ENCODE results near the gene CNDP1. TPM values are rescaled to one million over a fixed set of nuclear protein-coding genes. Genes with fewer than 3 reads are reported as not detected.

The CNDP1 gene
- total RNA-seq, 2 experiments from 2014 or later = not detected

DNA sequence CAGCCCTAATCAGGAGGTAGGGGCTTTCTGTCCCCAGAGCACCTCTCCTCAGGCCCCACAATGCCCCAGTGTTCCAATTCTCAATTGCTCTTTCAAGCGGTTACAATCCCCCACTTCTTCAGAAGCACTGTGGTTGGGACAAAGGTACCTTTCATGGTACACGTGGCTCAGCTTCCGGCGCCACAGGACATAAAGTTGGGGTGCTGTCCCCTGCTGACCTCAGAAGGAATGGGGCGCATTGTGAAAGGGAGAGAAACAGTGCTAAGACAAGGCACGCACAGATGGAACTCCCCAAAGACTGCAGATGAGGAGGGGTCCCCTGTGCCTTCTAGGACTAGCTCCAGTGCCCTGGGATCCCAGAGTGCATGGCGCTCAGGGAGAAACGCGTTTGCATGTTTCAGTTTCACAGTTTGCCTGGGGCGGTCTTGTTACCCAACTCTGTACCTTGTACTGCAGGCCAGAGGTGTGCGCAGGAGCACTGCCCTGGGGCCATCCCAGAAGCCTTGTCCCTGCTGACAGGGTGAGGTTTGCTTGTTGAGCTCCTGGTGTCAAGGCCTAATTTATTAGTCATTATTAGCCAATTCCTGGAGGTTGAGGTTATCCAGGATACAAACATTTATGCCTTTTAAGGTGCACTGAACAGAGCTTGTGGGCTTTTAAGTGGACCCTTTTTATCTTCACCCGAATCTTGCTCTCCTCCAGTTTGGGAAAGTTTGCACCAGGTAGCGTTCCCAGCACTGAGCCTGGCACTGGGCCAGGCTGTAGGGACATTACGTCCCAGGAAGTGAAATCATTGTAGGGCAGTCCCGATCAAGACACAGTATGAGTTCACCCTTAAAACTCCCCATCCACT is 7.6 kb downstream of the CNDP1 start:
- Mint-ChIP-seq H3K27ac (no peak overlapping the region), H3K4me1 (ENCODE audit: low read depth) (no peaks in the 10 kb centered on the region), H3K4me3 (no peak overlapping the region), H3K9me3 (no peaks in the 10 kb centered on the region), H3K27me3 (no peaks in the 10 kb centered on the region), H3K36me3 (ENCODE audit: low read depth) (no peaks in the 10 kb centered on the region)
- intact Hi-C loops (cut with micrococcal nuclease) = no loop called here
- ATAC-seq = no peak
- ChIA-PET POLR2A (no interaction called here), CTCF (interaction anchor here (1.2 to 1.4 kb wide), 2 partner anchors 10 to 11 kb away, joined by 3 to 4 read pairs; no protein-coding TSS in a partner anchor)
- TF ChIP-seq CTCF (IDR thresholded peaks at IDR 0.05) = no peak
- DNase-seq = no peak

DNA sequence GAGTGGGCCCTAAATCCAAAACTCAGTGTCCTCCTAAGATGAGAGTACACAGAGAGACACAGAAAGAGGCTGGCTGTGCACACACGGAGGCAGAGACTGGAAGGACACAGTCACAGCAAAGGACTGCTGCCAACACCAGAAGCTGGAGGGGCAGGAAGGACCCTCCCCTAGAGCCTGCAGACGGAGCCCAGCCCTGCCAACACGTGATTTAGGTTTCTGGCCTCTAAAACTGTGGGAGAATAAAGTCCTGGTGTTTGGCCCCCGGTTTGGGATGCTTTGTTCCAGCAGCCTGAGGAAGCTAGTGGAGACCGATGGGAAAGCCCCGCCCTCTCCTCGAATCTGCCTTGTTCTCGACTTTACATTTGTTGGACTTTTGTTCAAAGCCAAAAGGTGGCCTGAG is 10.6 kb downstream of the CNDP1 start:
- H3K27me3 Mint-ChIP-seq = no peaks in the 10 kb centered on the region
- intact Hi-C loops (cut with micrococcal nuclease) = no loop called here
- ChIA-PET CTCF (no interaction called here), POLR2A (no interaction called here)
- ATAC-seq = no peak
- no peaks in the 10 kb centered on the region for H3K36me3 Mint-ChIP-seq (ENCODE audit: low read depth)
- H3K27ac Mint-ChIP-seq = no peak overlapping the region
- no peak overlapping the region for H3K4me3 Mint-ChIP-seq
- TF ChIP-seq CTCF (IDR thresholded peaks at IDR 0.05) = no peak
- no peaks in the 10 kb centered on the region for H3K4me1 Mint-ChIP-seq (ENCODE audit: low read depth)
- DNase-seq = no peak
- H3K9me3 Mint-ChIP-seq = peaks cover 14% of the 10 kb centered on the region

DNA sequence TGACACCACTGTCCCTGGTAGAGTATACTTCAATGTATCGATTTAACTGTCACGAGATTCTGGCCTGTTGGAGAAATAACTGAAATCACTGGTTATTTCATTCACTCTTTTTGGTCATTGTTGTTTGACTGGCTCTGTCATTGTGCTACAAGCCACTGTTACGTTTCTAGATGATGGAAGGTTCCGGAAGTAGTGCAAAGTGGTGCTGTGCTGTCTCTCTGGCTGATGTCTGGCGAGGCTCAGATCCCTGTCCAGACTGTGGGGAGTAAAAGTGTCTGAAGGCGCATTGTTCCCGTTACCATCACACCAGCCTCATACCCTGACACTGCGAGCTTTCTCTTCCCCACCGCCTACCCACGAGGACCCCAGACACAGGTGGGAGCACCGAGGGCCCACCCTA is 11.7 kb downstream of the CNDP1 start:
- Mint-ChIP-seq H3K27ac (no peak overlapping the region), H3K27me3 (no peaks in the 10 kb centered on the region), H3K9me3 (peaks cover 14% of the 10 kb centered on the region), H3K4me1 (ENCODE audit: low read depth) (no peaks in the 10 kb centered on the region), H3K36me3 (ENCODE audit: low read depth) (no peaks in the 10 kb centered on the region), H3K4me3 (no peak overlapping the region)
- CTCF ChIA-PET = no interaction called here
- ATAC-seq (no peak), DNase-seq (no peak)
- TF ChIP-seq CTCF (IDR thresholded peaks at IDR 0.05) = no peak
- intact Hi-C loops (cut with micrococcal nuclease) = no loop called here
- POLR2A ChIA-PET = no interaction called here

DNA sequence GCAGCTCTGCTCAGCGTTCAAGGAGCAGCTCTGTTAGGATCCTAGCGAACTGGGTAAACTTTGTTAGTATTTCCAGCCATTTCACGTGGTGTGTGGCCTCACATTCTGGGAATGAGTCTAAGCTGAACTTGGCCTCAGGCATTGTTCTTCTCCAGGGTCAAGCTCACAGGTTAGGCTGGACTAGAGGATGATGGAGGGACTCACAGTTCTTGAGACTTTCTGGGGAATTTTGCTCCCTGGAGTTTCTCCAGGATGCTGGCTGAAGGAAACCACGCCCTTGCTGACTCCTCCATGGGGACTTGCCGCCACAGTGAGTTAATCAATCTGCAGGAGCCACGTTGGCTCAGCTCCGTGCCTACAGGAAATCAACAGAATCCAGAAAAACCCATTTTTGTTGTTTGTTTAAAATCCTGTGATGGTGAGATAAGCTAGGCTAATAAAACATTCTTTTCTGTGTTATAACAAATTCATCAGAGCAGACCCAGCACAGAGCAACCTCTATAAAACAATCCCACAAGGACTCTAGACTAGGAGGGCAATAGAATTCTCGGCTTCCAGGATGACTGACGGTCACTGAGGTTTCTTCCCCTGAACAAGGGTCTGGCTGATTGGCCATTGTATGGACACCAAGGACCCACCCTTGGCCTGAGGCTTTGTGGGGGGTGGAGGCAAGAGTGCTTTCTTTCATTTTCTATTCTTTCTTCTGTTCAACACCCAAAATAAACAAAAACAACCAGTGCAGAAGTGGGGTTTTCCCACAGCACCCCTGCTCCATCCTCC is 12.6 kb downstream of the CNDP1 start:
- no peak for TF ChIP-seq CTCF (IDR thresholded peaks at IDR 0.05)
- Mint-ChIP-seq H3K36me3 (ENCODE audit: low read depth) (no peaks in the 10 kb centered on the region), H3K27me3 (peaks cover 1% of the 10 kb centered on the region), H3K4me1 (ENCODE audit: low read depth) (no peaks in the 10 kb centered on the region), H3K9me3 (peaks cover 14% of the 10 kb centered on the region), H3K27ac (no peak overlapping the region), H3K4me3 (no peak overlapping the region)
- ATAC-seq (no peak), DNase-seq (no peak)
- intact Hi-C loops (cut with micrococcal nuclease) = no loop called here
- ChIA-PET CTCF (interaction anchor here (1.1 kb wide), 1 partner anchor 193 kb away, joined by 5 read pairs; no protein-coding TSS in a partner anchor), POLR2A (no interaction called here)

DNA sequence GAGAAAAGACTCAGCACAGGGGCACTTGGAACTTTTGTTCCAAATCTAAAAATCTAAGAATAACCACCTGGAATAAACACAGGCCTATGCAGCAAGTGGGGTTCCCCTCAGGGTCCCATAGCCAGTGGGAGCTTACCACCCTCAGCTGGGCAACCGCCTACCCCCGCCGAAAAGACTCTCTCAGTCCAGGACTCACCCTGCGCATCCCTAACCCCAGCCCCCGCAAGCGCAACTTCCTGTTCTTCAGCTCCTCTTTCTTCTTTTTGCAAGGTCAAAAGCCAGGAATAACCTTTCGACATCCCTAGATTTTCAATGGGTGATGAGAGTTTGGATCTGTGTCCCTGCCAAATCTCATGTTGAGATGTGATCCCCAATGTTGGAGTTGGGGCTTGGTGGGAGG is 13.6 kb downstream of the CNDP1 start:
- H3K27ac Mint-ChIP-seq = no peak overlapping the region
- H3K4me1 Mint-ChIP-seq (ENCODE audit: low read depth) = no peaks in the 10 kb centered on the region
- intact Hi-C loops (cut with micrococcal nuclease) = no loop called here
- CTCF ChIA-PET = interaction anchor here (1.1 kb wide), 1 partner anchor 54 kb away, joined by 3 read pairs; no protein-coding TSS in a partner anchor
- ATAC-seq (no peak), DNase-seq (no peak)
- no peaks in the 10 kb centered on the region for H3K36me3 Mint-ChIP-seq (ENCODE audit: low read depth)
- H3K9me3 Mint-ChIP-seq = peaks cover 14% of the 10 kb centered on the region
- no peak overlapping the region for H3K4me3 Mint-ChIP-seq
- H3K27me3 Mint-ChIP-seq = peaks cover 1% of the 10 kb centered on the region
- POLR2A ChIA-PET = no interaction called here
- TF ChIP-seq CTCF (IDR thresholded peaks at IDR 0.05) = no peak
